Endothelial cell of umbilical vein (primary cell): ENCODE results near the gene DOP1A. TPM values are rescaled to one million over a fixed set of nuclear protein-coding genes. Genes with fewer than 3 reads are reported as not detected.

ENCODE experiments used
- BruUV-seq: library from RNA; stranded (reverse); fragments of 400-500 nt; replicated peaks from 2 replicates; lab custom pipeline; 2021; lab: Mats Ljungman, UMichigan
- CTCF ChIA-PET: fragments of 300-600, 350-600 bp; sonication (Branson Sonifier 250); formaldehyde crosslinking; loops from one replicate; lab custom pipeline; 2021; ENCODE audit warnings: antibody characterized with exemption, inconsistent platforms; lab: Charles Lee
- POLR2A ChIA-PET: fragments of 300-600, 350-600 bp; sonication (Branson Sonifier 250); formaldehyde crosslinking; loops from one replicate; lab custom pipeline; 2021; ENCODE audit warnings: antibody characterized with exemption, inconsistent platforms; lab: Charles Lee
- DNase-seq: peaks from one replicate; pipeline ENCODE4 v3.0.0-alpha.2; 2011; ENCODE audit warnings: low read depth, low spot score
- FAIRE-seq: peaks from 2 replicates; lab custom pipeline; 2011; peaks lifted over from hg19 to GRCh38; lab: Jason Lieb, UNC
- H2AFZ ChIP-seq: 2 replicates; pipeline ENCODE4 v1.6.0; 2012; ENCODE audit warnings: low read depth, low read length, control low read depth, inconsistent platforms
- H3K27ac ChIP-seq: 2 replicates; pipeline ENCODE4 v1.5.1; 2011; ENCODE audit warnings: low read depth, mild to moderate bottlenecking, control low read depth, low read length, moderate library complexity; ENCODE audit not compliant: insufficient read depth
- H3K27me3 ChIP-seq, 2 experiments: 2 replicates each; pipeline versions ENCODE4 v1.6.0 to v1.6.1; 2011; ENCODE audit warnings: low read length in 2 of 2, mixed read lengths in 1 of 2; ENCODE audit not compliant: control insufficient read depth in 2 of 2, insufficient read depth in 2 of 2
- H3K36me3 ChIP-seq, 2 experiments: 2 replicates in 1 of 2; 3 replicates in 1 of 2; pipeline ENCODE4 v1.5.1; 2011; ENCODE audit warnings: low read length in 2 of 2, mild to moderate bottlenecking in 1 of 2, moderate library complexity in 1 of 2; ENCODE audit not compliant: control insufficient read depth in 2 of 2, insufficient read depth in 2 of 2; ENCODE audit errors: extremely low read depth in 1 of 2
- H3K4me1 ChIP-seq: 3 replicates; pipeline ENCODE4 v1.5.1; 2011; ENCODE audit warnings: mild to moderate bottlenecking, low read length; ENCODE audit not compliant: control insufficient read depth, insufficient read depth; ENCODE audit errors: extremely low read depth
- H3K4me2 ChIP-seq: 2 replicates; pipeline ENCODE4 v1.6.1; 2011; ENCODE audit warnings: low read length, control low read depth, mixed read lengths; ENCODE audit not compliant: insufficient read depth
- H3K4me3 ChIP-seq, 3 experiments: fragments of 200-600 bp in 1 of 3; sonication (generic), shearing (Covaris generic) in 1 of 3; replicated peaks in 1 of 3; 2 replicates each; pipeline ENCODE4 v1.5.1; 2011 to 2016; ENCODE audit warnings: control low read depth in 3 of 3, low read length in 3 of 3, mild to moderate bottlenecking in 2 of 3, inconsistent platforms in 1 of 3, low read depth in 1 of 3, moderate library complexity in 1 of 3; ENCODE audit not compliant: insufficient read depth in 1 of 3
- H3K79me2 ChIP-seq: 2 replicates; pipeline ENCODE4 v1.6.0; 2012; ENCODE audit warnings: low read length, inconsistent platforms; ENCODE audit not compliant: control insufficient read depth, insufficient read depth
- H3K9ac ChIP-seq: replicated peaks from 2 replicates; pipeline ENCODE3; 2011; ENCODE audit warnings: low read length, control low read depth; ENCODE audit not compliant: insufficient read depth; ENCODE audit errors: extremely low read depth
- H3K9me1 ChIP-seq: replicated peaks from 3 replicates; pipeline ENCODE4 v1.6.0; 2011; ENCODE audit warnings: mild to moderate bottlenecking, low read length; ENCODE audit not compliant: control insufficient read depth, insufficient read depth; ENCODE audit errors: extremely low read depth
- H3K9me3 ChIP-seq: replicated peaks from 2 replicates; pipeline ENCODE4 v1.5.1; 2012; ENCODE audit warnings: low read length, inconsistent platforms; ENCODE audit not compliant: control insufficient read depth, insufficient read depth
- H4K20me1 ChIP-seq: replicated peaks from 2 replicates; pipeline ENCODE3; 2011; ENCODE audit warnings: mild to moderate bottlenecking, low read length; ENCODE audit not compliant: control insufficient read depth, insufficient read depth; ENCODE audit errors: extremely low read depth
- EZH2 ChIP-seq: IDR thresholded peaks from 2 replicates; pipeline ENCODE4 v1.6.1; 2012; ENCODE audit warnings: borderline replicate concordance, low read depth, mild to moderate bottlenecking, moderate library complexity, low read length, inconsistent platforms; ENCODE audit not compliant: severe bottlenecking
- FOS ChIP-seq: IDR thresholded peaks from 2 replicates; pipeline ENCODE4 v1.6.1; 2011; ENCODE audit warnings: mild to moderate bottlenecking, low read length, moderate library complexity, borderline replicate concordance; ENCODE audit not compliant: insufficient read depth
- POLR2A ChIP-seq: IDR thresholded peaks from 2 replicates; pipeline ENCODE4 v1.6.1; 2012; ENCODE audit warnings: low read depth, mild to moderate bottlenecking, control low read depth, low read length
- POLR2AphosphoS5 ChIP-seq: IDR thresholded peaks from 2 replicates; pipeline ENCODE4 v1.6.1; 2012; ENCODE audit warnings: low read depth, mild to moderate bottlenecking, control low read depth, low read length, moderate library complexity; ENCODE audit not compliant: insufficient read depth
- dilution Hi-C: fragments of 300-500 bp; cut with MboI; formaldehyde crosslinking; loops from one replicate; pipeline ENCODE4 v1.15.0; 2019; ENCODE audit warnings: low sequenced_read_pairs; ENCODE audit not compliant: extremely low pct_ligation_motif_present
- intact Hi-C: fragments of 100-400 bp; cut with micrococcal nuclease; formaldehyde crosslinking; loops from one replicate; pipeline ENCODE4 v1.10.0; 2022
- polyA plus RNA-seq, 4 experiments: library from polyadenylated mRNA; depleted of rRNA in 3 of 4; stranded (reverse) in 3 of 4; unstranded in 1 of 4; fragments of >200 nt; gene quantifications; 2 replicates each; pipeline versions ENCODE4 v1.2.1 to v1.2.3, GENCODE V29; 2011 to 2012; ENCODE audit warnings: missing spikeins in 1 of 4
- total RNA-seq: library from RNA; stranded (reverse); gene quantifications from 2 replicates; pipeline ENCODE4 v1.2.3, GENCODE V29; 2021
- TF ChIP-seq, protein P1 (sequence below), 2 donors: IDR thresholded peaks; 1 replicate in 1 of 2; 2 replicates in 1 of 2; pipeline ENCODE4 v1.5.1; 2011; ENCODE audit warnings: low read length in 2 of 2, mild to moderate bottlenecking in 2 of 2, moderate library complexity in 2 of 2, control low read depth in 1 of 2, inconsistent platforms in 1 of 2, low read depth in 1 of 2; ENCODE audit not compliant: insufficient read depth in 1 of 2; ENCODE audit errors: extremely low read depth in 1 of 2
- TF ChIP-seq, protein P2 (sequence below): IDR thresholded peaks from 2 replicates; pipeline ENCODE4 v1.6.1; 2011; ENCODE audit not compliant: insufficient read depth, insufficient read length

The DOP1A gene
- total and polyA plus RNA-seq, 2 donors (not counting 3 experiments of a cell fraction or from before 2014, with no cell fraction given): 6.3 to 12.3 TPM

DNA sequence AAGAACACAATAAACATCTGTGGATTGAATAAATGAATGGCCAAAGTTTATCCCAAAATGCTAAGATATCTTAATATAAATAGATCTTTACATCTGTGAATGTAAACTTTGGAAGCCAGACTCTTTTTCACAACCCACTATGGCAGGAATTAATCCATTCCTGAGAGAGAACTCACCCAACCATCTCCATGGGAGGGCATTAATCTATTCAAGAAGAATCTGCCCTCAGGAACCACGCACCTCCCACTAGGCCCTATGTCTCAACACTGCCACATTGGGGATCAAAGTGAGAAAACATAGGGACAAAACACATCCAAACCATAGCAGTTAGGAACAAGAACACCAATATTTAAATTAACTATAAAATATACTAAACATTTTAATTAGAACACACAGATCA is 5.2 kb upstream of the DOP1A start:
- ChIA-PET POLR2A (no interaction called here), CTCF (no interaction called here)
- no peak for DNase-seq
- H3K36me3 ChIP-seq: no peaks in the 10 kb centered on the region
- no peaks in the 10 kb centered on the region for H3K79me2 ChIP-seq
- no peak for TF ChIP-seq EZH2
- TF ChIP-seq, protein P1, sequence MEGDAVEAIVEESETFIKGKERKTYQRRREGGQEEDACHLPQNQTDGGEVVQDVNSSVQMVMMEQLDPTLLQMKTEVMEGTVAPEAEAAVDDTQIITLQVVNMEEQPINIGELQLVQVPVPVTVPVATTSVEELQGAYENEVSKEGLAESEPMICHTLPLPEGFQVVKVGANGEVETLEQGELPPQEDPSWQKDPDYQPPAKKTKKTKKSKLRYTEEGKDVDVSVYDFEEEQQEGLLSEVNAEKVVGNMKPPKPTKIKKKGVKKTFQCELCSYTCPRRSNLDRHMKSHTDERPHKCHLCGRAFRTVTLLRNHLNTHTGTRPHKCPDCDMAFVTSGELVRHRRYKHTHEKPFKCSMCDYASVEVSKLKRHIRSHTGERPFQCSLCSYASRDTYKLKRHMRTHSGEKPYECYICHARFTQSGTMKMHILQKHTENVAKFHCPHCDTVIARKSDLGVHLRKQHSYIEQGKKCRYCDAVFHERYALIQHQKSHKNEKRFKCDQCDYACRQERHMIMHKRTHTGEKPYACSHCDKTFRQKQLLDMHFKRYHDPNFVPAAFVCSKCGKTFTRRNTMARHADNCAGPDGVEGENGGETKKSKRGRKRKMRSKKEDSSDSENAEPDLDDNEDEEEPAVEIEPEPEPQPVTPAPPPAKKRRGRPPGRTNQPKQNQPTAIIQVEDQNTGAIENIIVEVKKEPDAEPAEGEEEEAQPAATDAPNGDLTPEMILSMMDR (IDR thresholded peaks at IDR 0.05; ENCODE audit: extremely low read depth in 1 of 2, insufficient read depth in 1 of 2, low read depth in 1 of 2, low read length in 2 of 2): no peak
- H3K4me3 ChIP-seq: no peak overlapping the region
- H2AFZ ChIP-seq: no peak overlapping the region
- no peak for FAIRE-seq
- no peaks in the 10 kb centered on the region for H3K9me1 ChIP-seq
- H3K27me3 ChIP-seq: no peaks in the 10 kb centered on the region
- H3K4me1 ChIP-seq: peaks cover 8% of the 10 kb centered on the region
- H4K20me1 ChIP-seq: no peaks in the 10 kb centered on the region
- no peak overlapping the region for H3K27ac ChIP-seq
- H3K4me2 ChIP-seq: no peak overlapping the region
- no peaks in the 10 kb centered on the region for H3K9me3 ChIP-seq
- dilution Hi-C loops: no loop called here
- no TSS peak for BruUV-seq
- no peak overlapping the region for H3K9ac ChIP-seq
- intact Hi-C loops: no loop called here

DNA sequence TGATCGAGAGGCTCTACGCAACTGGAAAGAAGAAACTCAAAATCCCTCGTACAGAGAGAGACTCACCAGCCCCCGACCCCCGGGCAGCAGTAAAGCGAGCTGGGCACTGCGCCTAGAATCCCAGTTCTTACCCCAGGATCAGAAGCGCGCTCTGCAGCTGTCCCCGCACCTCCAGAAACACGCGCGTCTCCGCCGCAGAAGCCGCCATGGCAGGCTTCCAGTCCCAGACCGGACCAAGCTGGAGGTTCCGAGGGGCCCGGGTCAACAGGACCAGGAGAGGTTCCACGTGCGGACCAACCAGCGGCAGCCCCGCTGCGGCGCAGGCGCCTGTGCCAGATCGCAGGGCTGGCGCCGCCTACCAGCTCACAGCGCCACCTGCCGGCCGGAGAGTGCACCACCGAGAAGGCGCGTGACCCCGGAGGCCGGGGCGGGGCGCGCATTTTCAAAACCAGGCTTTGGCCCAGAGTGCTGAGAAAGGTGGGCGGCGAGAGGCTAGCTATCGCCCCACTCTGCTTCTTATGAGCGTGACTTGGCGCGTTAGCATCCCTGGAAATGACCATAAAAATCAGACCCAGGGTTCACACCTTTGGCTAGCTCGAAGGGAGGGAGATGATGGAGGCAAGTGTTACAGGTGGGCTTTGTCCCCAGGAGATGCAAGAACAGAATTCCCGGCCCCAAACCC is 1.8 kb upstream of the DOP1A start, which contains the start of gene UBE3D:
Gene UBE3D, minus strand, starts transcription at position 331 of the 682 bp plus-strand sequence. Its CDS starts 123 bp downstream, at position 208.
- H3K36me3 ChIP-seq: no peaks in the 10 kb centered on the region
- H4K20me1 ChIP-seq: no peaks in the 10 kb centered on the region
- H3K27me3 ChIP-seq: no peaks in the 10 kb centered on the region
- dilution Hi-C loops (no loop called here), intact Hi-C loops (loop anchor here (5.0 kb wide), 2 partner anchors 367 to 472 kb away; partner anchors contain the start of gene ME1)
- peak within 1 kb of the TSS; percentile 69 to 95 (median 94) for H3K4me3 ChIP-seq
- peaks cover 21% of the 10 kb centered on the region for H3K4me1 ChIP-seq
- peak within 1 kb of the TSS; percentile 88 for H3K9ac ChIP-seq
- FAIRE-seq (peak; percentile 74), DNase-seq (peak; percentile 86)
- H3K9me1 ChIP-seq: no peaks in the 10 kb centered on the region
- peak within 1 kb of the TSS; percentile 36 for H3K27ac ChIP-seq
- H3K79me2 ChIP-seq: peaks cover 3% of the 10 kb centered on the region
- POLR2A ChIA-PET: no interaction called here
- H2AFZ ChIP-seq: peak within 1 kb of the TSS; percentile 100
- no peaks in the 10 kb centered on the region for H3K9me3 ChIP-seq
- peak within 1 kb of the TSS; percentile 94 for H3K4me2 ChIP-seq
- CTCF ChIA-PET: interaction anchor here (0.6 to 9.7 kb wide), 64 partner anchors 8 to 836 kb away, joined by 3 to 431 read pairs (median 4); partner anchors contain the start of genes IBTK, PGM3, PRSS35 and RWDD2A
- BruUV-seq: no TSS peak
- TF ChIP-seq POLR2AphosphoS5: peak; percentile 66
- TF ChIP-seq, protein P1 (IDR thresholded peaks at IDR 0.05; ENCODE audit: extremely low read depth in 1 of 2, insufficient read depth in 1 of 2, low read depth in 1 of 2, low read length in 2 of 2): peak; percentile 99
- TF ChIP-seq, protein P2, sequence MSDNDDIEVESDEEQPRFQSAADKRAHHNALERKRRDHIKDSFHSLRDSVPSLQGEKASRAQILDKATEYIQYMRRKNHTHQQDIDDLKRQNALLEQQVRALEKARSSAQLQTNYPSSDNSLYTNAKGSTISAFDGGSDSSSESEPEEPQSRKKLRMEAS: peak; percentile 76
- peak; percentile 82 for TF ChIP-seq POLR2A
- no peak for TF ChIP-seq FOS
